HG03378 (cell line): ENCODE measurements around the gene IFNA13.
"Not testable (repeated sequence)": the region's sequence is repeated elsewhere in the genome, so short reads cannot be mapped to it uniquely, and the experiment has no call there.

Source experiments
- ATAC-seq: cut with Tn5 transposase; IDR thresholded peaks from one replicate; pipeline ENCODE4 v1.9.1; 2021; ENCODE audit warnings: mild to moderate bottlenecking, moderate library complexity; ENCODE audit not compliant: unreplicated experiment

The IFNA13 gene

DNA sequence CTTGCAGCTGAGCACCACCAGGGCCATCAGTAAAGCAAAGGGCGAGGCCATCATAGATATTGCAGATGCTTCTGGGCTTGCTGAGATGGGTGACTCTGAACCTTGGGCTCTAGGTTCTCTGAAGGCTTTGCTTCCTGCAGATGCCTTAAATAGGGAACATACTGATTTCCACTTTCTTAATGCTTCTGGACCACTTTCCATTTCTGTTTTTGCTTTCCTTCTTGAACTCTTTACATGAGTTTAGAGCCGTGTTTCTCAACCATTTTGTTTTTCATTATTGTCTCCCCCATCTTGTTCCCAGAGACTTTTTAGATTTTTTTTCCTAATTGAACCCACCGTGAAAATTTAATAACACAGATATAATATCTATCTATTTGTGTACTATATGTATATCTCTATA, at the start of gene IFNA13:
TSS of gene IFNA13 (minus strand) at position 101 of the 400 bp plus-strand sequence. CDS start at position 54, 47 bp downstream.
- no peak for ATAC-seq

DNA sequence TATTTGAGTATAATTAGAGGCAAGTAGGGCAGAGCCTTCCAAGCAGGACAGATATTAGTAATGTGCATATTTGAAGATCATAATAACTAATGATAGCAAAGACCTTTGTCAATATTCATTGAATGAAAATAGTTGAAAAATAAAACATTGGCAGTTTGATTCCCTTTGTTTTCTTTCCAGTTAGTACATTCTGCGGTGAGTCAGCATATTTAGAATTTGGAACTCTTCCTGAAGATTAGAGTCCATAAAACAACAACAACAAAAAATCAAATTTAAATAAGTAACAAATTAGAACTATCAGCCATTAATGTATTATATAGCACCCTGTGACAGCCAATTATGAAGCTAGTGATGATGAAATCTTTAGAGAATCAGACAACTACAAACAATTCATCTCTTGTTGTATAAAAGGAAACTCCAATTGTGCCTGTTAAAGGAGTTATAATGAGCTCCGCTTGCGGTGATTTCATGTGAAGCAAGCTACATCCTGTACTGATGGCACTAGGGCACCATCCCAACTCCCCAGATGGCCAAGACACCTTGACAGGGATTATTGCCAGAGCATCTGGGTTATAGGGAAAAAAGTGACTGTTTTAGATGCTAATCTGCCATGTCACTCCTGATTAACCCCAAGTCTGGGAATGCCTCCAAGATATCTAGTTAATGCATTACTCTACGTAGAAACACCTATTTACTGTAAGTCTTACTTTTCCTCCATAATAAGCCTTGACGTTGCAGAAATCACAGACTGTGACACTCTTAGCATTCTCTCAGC, 47.8 kb upstream of the IFNA13 start:
- ATAC-seq, result no peak

GRCh38 chr9:21414220-21414940, 46.5 kb upstream of the IFNA13 start:
- no peak for ATAC-seq

GRCh38 chr9:21413624-21414023, 45.8 kb upstream of the IFNA13 start:
- no peak for ATAC-seq

DNA sequence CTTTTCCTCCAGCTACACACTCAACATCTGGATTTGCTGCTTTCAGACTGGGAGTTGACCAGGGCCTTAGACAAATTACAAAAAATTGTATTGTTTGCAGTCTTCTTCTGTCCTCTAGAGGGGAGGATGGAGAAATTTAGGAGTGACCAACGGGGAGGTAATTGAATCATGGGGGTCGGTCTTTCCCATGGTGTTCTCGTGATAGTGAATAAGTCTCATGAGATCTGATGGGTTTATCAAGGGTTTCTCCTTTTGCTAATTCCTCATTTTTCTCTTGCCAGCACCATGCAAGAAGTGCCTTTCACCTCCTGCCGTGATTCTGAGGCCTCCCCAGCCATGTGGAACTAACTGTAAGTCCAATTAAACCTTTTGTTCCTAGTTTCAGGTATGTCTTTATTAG, 45.3 kb upstream of the IFNA13 start:
- no peak for ATAC-seq

- peak; percentile 61 for ATAC-seq
Measured at GRCh38 chr9:21412107-21412506, 44.2 kb upstream of the IFNA13 start.

DNA sequence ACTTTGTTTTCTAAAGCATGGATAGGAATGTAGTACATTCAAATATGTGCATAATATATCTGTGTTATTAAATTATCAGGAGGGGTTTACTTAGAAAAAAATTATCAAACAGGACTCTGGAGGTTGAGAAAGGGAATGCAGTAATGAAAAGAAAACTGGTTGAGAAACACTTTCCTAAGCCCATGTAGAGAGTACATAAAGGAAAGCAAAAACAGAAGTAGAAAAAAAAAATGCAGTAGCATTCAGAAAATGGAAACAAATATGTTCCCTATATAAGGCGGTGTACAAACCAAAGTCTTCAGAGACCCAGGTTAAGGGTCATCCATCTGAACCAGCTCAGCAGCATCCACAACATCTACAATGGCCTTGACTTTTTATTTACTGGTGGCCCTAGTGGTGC, 41.0 kb upstream of the IFNA13 start, which contains the start of gene IFNA8:
TSS of gene IFNA8 (plus strand) at position 301 of the 400 bp plus-strand sequence. CDS start at position 361, 60 bp downstream.
- no peak for ATAC-seq

GRCh38 chr9:21404146-21404545, 36.3 kb upstream of the IFNA13 start:
- ATAC-seq, result no peak

DNA sequence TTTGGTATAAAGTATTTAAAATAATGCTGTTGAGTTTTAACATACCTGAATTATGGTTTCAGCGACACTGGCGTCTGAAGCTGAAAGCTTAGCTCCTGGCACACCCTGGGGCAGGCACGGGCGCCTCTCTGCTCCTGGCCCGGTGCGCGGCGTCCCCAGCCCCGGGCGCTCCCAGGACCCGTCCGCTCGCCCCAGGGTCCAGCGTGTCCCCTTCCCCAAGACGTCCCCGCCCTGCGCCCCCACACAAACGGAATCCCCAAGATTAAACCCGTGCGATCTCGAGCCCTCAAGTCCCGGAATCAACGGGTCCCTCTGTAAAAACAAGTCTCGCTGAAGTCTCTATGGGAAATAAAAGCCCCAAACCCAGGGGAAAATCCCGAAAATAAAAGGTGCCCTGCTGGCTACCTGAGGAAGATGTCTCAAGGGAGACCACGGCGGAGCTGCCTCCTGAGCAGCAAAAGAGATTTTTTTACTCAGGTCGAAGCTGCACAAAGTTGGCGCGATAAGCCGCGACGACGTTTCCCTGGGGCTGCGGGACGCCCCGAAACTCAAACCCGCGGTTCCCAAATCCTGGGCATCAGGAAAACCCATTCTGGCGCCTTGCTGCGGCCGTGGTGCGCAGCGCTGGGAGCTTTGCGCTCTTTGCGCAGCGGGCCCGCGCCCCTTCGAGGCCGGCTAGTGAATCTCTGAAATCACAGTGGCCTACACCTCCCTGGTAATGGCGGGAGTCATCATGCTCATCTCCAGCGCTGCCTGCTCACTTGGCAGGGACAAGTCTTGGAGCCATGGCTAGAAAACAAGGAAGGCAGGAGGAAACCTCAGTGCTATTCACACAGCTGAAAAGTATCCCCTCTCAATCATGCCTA, 34.8 kb upstream of the IFNA13 start:
- ATAC-seq, result no peak

GRCh38 chr9:21399956-21400355, 32.1 kb upstream of the IFNA13 start:
- ATAC-seq, result no peak

GRCh38 chr9:21398955-21399489, 31.2 kb upstream of the IFNA13 start:
- no peak for ATAC-seq

GRCh38 chr9:21395778-21396717, 28.2 kb upstream of the IFNA13 start:
- ATAC-seq, result peak; percentile 66

DNA sequence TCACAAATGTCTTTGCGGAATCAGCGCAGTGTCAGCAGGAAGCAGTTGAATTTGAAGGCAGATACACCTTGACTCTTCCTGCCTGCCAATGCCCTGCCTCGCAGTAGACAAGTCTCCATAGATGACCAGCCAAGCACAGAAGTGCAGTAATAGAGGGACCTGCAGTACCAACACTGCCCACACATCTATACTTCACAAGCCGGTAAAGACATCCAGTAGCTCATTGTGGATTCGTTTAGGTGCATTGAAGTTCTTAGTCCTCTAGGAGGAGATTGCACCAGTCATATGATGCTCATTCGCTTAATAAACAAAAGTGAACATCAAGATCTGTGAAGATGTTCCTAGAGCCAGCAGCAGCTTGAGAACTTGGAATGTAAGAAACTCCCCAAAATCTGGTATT, 24.4 kb upstream of the IFNA13 start:
- ATAC-seq, result peak; percentile 92

GRCh38 chr9:21385131-21385670, 17.3 kb upstream of the IFNA13 start, which contains the start of gene IFNA2:
TSS of gene IFNA2 (minus strand) at chr9:21385398. CDS start at chr9:21385329, 69 bp downstream.
- ATAC-seq, result no peak

DNA sequence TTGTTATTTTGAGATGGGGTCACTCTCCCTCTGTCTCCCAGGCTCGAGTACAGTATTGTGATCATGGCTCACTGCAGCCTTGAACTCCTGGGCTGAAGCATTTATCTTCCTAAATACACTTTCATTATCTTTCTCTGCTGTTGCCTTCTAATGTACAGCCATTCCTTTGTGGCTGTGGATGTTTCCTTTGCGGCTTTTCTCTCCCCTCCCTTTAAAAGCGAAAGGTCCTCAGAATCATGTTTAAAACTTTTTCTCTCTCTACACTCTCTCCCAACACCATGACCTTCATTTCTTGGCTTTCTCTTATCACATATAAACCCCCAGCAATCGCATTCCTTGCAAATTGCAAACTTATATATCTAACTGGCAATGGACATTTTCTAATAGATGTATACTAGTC, 15.8 kb upstream of the IFNA13 start:
- ATAC-seq, result no peak

DNA sequence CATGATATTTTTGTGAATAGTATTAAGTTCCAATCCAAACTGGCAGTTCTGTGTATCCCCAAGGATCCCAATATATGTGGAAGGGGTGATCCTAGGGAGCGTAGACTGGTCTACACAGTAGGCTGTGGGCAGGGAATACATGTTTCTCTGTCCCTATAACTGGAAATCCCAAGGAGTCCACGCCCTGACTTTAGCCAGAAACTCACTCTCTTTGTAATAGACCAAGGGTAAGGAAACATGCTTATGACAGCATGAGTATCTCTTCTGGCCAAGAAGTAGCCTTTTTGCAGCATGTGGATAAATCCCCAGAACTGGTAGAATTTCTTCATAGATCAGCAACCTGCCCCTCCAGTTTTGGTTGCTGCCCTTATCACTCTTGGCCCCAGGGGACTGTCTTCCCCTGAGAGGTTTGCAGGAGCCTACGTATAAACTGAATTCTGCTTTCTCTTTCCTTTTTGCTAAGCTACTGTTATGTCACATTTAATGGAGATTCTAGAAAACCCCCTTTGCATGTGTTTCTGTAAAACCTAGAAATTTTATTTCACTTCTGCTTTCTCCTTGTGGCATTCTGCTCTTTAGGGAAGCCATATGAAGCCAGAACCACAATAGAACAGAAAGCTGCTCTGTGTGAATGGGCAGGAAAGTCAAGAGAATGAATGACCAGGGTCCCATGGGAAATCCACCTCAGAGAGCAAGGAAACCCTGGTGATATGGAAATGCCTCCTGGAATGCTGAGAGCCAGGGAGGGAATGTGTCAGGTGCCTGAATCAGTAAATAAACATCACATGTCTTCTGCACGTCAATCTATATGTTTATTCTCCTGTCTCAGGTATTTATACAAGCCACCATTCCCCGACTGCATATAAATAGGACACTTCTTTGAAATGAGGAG, 13.8 kb upstream of the IFNA13 start:
- peak; percentile 99 for ATAC-seq

DNA sequence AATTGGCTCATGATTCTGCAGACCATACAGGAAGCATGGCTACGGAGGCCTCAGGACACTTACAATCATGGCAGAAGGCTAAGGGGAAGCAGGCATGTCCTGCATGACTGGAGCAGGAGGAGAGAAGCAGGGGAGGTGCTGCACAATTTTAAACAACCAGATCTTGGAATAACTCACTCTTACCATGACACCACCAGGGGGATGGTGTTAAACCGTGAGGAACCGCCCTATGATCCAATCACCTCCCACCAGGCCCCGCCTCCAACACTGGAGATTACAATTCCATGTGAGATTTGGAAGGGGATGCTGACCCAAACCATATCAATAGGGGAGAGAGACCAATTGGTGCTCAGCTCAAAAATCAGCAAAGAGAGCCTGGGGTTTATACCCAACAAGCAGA, 3.6 kb upstream of the IFNA13 start:
- not testable (repeated sequence) for ATAC-seq

DNA sequence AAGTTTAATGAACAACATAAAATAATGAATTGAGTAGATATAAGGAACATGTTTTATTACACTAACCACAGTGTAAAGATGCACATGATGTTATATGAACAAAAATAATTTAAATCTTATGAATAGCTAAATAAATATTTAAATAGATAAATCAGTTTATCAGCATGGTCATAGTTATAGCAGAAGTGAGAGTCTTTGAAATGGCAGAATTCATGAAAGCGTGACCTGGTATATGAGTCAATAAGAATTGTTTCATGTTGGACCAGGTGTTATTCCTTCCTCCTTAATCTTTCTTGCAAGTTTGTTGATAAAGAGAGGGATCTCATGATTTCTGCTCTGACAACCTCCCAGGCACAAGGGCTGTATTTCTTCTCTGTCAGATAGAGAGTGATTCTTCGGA, 688 bp downstream of the IFNA13 start:
- peak; percentile 96 for ATAC-seq
